ENCODE data around the gene ERG.

ERG gene

DNA sequence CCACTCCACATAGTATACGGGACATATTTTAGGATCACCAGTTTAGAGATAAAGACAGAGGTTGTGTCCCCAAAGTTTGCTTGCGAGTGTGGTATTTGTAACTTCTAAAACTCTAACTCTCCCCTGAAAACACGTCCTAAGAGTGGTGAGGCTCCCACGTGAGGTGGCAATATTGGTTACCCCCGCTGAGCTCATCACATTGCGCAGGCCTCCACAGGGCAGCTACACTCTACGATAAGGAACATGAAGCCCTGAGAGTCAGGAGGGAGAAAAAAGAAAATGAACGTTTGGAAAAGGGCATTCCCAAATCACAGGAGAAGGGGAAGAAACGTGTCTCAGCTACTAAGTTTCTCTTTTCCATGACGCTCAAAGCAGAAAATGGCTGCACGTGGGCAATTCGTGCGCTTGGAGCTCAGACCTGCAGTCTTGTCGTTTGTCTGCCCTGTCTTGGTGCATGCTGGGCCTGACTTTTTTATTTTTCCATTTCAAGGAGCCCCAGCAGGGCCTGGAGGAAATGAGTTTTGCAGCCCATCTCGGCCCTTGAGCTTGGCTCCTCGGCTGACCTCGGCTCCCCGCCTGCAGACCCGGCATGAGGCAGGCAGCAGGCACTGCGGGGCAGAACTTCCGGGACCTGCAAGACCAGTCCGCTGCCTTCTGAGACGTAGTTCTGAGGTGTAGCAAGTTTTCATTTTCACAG lies 25.7 kb downstream of the ERG start:
- no peak for DNase-seq

DNA sequence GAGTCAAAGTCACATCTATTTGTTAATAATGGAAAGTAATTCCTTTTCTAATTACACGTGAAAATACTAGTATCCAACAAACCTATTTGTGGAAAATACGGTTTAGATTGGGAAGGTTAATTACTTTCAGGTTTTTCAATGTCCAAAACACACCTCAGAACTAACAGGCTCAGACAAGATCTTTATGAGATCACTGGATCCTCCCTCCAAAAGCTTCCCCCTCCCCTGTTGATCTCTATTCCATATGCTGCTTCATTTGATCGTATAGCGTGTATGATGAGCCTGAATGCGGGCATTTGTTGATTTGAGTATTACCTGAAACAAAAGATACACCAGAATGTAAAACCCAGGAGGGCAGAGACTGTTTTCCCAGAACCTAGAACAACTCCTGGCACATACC lies 26.5 kb downstream of the ERG start:
- DNase-seq = no peak

DNA sequence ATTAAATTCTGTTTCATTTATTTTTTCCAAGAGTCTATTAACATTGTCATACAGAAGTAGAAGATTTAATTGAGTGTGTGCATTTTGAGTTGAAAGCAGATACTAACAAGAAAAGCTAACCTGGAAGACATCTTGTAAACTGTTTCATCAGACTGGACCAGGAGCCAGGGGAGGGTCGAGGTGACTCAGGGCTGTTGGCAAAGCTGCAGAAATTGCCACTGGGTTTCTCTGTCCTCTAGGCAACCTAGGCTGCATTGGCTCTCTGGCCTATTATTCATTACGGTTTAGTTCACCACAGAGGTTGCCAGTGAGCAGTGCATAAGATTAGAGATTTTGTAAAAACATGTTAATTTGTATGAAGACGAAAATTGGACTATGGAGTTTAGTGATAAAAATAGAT lies 27.5 kb downstream of the ERG start:
- DNase-seq = no peak

DNA sequence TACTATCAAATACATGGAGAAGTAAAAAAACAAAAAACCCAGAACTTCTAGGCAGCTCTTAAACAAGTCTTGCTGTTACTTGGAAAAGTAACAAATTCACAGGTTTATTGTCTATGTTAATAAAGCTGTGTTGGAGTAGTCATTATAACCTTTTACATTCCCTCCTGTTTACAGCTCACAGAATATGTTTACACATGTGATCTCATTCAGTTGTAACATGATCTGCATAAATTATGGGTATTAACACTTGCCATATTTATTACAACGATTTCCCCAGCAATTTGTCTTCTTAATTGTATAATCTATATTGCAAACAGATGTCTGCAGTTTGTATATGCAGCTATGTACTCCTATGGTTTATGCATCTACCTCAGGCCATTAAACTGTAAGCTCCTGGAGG lies 28.6 kb downstream of the ERG start:
- DNase-seq = no peak

DNA sequence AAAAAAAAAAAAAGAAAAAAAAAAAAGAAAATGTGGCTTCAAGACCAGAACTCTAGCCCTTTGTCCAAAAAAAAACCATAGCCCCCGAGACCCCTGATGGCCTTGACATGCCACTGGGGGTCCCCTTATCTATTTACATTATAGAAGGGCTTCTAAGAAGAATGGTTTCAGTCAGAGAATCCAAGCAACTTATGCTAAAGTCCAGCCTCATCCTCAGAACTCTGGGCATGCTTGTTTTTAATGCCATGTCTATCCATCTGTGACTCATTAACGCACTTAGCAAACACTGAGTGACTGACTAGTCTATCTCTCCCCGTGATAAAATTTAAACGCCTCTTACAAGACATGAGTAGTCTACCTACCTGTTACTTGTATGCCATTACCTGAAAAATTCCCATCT lies 29.3 kb downstream of the ERG start:
- no peak for DNase-seq

DNA sequence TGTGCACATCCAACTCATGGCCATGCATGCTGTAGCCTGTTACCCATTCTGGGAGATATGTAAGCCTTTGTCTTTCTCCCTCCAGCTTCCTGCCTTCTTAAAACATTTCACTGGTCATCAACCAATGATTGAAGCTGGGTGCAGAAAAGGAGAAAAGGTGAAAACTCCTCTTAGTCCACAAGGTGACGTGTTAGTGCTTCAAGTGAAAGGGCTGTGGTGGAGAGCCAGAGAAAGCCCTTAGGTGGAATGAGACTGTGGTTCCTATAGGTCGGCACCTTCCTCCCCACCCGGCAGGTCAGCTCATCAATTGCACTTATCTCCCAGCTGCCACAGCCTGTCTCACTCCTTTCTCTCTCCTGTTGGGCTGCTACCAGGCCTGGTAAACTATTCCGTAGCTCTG lies 30.4 kb downstream of the ERG start:
- DNase-seq = no peak

DNA sequence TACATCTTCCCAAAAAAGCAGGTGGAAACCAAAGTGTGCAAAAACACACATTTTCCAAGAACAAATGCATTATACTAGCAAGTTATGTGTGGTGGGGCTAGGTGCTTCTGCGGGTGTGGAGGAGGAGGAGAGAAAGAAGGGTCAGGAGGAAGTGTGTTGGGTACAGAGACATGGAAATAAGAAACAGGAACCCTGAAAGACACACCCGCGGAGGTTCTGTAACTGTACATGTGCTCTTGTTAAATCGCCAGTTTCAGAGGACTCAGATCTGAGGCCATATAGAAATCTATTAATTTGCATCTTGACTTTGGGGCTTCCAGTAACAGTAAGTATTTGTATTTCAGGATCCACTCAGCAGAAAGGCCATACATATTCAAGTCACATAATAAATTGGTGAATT lies 30.9 kb downstream of the ERG start:
- DNase-seq = no peak

DNA sequence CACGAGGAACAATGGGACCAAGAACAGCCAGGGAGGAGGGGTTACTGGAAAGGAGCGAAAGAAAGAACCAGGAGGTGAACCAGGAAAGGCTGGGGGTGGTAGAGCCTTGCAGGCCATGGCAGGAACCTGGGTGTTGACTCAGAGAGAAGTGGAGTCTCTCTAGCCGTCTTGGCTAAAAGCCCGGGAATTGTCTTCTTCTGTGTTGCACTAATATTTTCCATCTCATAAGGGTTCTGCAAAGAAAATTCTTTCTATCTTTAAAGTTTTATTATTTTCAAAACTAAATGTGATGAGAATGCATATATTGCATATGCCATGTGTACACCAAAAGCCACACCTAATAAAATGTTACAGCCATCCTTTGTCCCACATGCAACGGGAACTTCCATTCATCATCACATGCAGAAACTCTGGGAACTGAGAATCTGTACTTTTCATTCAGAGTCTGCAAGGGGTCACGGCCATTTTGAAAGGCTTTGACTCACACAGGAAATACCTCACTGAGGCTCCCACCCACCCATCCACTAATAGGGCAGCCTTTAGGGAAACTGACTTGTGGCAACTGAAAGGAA lies 38.0 kb downstream of the ERG start:
- no peak for DNase-seq

DNA sequence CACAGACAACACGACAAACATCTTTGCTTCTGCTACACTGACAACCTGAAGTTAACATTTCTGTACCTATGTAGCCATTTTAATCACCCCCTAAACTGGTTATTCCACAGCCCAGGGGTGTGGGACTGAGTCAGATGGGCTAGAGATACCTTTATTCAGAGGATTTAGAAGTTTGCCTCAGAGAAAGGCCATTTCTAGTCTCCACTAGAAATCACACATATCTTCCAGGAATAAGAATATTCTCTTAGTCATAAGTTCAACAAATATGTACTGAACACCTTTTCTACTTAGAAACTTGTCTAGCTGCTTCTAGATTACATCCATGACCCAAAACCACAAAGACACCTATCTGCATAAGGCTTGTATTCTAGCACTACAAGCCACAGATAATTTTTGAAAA lies 38.8 kb downstream of the ERG start:
- DNase-seq = no peak

DNA sequence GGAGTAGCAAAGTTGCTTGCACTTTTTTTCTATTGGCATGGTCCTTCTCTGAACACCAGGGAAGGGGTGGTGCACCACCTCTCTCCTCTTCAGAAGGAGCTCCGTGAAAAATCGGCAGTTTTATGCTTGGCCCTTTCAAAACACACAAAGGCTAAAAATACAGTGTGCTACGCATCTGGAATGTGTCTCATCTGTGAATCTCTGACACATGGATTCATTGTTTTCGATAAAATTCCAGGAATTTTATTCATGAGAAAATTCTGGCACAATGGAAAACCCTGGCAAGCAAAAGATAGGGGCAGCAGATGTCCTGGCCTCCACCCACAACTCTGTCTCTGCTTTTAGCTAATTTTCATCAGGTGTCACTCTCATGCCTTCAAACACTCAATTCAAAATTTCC lies 42.9 kb downstream of the ERG start:
- no peak for DNase-seq

DNA sequence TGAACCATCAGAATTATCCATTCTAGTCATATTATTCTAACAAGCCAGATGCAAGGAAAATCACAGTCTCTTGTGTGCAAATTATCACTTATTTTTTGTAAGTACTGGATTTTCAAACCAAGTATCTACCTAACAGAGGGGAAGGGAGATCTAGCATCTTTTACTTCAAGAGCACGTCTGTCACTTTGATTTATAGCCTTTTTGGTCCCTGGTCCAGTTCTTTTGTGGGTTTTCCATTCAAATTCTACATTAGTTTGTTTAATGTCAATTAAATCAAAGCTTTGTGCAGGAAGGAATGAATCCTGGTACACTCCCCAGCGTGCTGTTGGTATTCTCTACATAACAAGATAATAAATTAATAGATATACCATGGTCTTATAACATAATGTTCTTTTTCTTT lies 43.6 kb downstream of the ERG start:
- no peak for DNase-seq

DNA sequence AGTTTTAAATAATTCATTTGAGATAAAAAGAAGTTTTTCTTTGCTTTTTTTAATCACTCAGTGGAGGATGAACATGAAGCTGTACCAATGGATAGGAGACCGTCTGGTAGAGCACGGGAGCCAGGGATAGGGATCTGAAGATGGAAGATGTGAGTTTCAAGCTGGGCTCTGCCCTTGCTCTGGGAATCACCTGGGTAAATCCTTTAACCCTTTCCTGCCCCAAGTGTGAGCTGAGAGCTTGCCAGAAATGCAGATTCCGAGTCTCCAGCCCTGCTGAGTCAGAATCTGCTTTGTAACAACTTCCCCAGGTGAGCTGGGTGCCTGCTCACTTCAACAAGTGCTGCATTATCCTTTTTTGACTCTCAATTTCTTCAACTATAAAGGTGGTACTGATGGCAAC lies 44.1 kb downstream of the ERG start:
- DNase-seq = no peak

DNA sequence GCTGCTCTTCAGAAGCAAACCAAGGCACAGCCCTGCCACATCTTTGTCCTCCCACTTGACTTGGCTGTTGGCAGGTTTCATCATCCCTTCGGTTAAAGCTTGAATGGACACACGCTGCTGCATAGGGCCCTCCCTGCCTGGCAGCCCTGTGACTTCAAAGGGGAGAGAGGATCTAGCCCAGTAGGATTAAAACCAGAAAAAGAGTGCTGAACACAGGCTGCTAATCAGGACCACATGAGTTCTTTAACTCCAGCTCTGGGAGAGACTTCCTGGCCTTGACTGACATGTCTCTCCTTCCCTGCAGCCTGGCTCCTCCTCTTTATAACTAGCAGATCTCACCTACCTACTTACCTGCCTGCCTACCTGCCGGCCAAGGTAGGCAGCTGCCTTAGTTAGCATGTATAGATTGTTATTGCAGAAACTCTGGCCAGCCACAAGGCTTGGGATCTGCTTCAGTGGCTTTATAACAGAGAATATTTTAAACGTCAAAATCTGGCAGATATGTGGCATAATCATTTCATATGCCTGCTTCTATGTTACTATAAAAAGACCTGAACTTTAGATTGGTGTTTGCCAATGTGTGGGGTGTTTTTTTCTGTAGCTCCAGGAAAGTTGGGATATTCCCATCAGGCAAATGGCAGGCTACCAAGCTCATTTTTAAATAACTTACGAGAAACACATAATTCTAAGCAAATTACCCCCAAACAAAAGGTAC lies 49.4 kb downstream of the ERG start:
- no peak for DNase-seq

DNA sequence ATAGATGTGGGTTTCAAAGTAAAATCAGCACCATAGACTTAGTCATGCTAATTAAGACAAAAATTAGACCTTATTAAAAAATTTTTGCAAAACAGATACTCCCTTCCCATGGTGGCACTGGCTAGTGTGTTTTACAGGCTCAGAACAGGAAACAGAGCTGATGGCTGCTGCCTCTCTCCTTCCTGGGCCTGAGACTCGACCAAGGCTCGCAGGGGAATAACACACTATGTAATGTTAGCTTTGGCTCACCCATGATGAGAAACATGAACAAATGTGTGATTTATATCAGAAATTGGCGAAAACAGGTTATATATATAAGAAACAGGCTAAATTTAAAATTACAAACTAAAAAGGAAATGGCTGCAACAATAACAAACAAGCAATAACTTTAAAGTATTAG lies 50.7 kb downstream of the ERG start:
- no peak for DNase-seq

DNA sequence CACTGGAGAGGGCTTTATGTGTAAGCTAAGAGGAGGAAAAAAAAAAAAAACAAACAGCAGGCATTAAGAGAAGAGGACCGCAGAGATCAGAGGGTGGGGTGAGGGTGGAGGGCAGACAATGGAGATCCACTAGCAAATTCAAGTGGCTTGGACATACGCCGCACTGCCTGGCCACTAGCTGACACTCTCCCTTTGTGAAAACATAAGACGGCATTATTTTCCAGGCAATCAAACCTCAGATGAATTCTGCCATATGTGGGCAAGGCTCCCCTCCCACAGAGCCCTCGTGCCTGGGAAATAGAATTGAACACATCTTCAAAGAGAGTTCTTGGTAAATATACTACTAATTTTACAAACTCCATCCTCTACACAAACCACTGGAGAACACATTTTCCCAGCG lies 53.6 kb downstream of the ERG start:
- no peak for DNase-seq

DNA sequence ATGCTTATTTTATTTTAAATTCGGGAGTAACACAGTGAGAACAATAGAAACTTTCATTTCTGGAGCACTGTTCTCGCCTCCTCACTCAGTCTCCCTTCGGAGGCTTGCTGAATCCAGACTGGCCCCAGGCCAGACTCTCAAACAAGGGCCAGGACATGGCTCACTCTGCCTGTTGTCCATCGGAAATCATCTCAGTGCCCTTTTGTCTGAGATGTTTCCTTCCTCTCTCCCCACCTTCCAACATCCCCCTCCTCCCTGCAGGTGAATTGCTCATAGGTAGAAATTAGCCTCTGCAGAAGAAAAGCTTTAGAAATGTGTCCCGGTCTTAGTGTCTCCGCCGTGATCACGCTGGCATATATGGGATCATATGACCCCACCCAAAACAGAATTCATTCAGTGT lies 55.2 kb downstream of the ERG start:
- DNase-seq = no peak

DNA sequence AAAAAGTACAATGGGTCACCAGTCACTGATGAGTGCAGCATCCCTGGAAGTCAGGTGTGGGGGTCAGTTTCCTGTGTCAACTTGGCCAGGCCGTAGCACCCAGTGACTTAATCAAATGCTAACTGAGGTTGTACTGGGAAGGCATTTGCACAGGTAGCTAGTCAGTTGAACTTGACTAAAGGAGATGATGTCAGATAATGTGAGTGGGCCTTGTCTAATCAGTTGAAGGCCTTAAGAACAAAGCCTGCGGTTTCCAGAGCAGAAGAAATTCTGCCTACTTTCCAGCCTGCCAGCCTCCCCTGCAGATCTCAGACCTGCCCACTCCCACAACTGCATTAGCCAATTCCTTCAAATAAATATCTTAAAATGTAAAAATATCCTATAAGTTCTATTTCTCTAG lies 57.1 kb downstream of the ERG start:
- DNase-seq = no peak

DNA sequence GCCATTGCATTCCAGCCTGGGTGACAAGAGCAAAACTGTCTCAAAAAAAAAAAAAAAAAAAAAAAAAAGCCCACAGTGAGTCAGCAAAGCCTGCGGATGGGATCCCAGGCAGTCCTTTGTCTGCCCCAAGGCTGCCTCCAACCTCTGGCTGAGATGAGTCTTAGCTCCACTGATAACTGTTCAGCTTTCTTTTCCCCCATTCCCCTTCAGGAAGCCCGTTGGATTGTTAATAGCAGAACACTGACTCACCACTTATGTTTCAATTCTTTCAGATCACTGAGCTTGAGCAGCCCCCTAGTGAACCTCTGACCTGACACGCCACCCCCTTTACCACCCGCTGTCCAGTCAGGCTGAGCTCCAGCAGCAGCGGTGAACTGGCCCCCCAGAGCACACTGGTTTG lies 57.5 kb downstream of the ERG start:
- DNase-seq = no peak

DNA sequence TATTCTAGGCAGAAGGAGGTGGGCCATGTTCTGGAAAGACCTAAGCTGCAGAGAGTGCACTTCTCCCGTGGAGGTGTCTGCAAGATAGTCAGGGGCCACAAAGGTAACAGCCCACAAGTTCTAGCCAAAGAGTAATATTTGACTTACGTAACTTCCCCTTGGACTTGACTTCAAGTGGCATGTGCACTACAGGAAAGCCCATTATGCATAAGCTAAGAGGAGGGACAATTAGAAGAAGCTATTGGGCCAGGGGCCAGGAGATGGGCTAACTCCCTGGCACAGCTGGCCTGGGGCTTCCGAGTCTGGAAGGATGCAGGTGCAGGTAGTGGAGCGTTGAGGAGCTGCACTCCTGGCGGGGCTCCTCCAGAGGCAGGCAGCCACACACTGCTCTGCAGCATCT lies 58.3 kb downstream of the ERG start:
- DNase-seq = no peak

DNA sequence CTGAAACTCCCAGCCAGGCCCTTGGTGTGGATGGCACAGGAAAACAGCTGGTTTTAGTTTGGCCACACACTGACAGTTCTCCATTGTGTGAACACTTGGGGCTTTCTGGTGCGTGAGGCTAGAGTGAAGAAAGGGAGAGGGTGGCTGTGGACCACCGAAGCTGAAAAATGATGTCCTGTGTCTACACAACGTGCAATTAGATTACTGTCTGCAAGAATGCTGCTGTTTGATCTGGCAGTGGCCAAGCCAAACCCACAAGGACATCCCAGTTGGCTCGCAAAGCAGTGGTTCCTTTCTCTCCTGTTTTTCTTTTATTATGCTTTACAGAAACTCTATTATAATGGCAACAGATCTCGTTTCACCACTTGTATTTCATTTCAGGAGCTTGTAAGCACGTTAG lies 58.9 kb downstream of the ERG start:
- no peak for DNase-seq

DNA sequence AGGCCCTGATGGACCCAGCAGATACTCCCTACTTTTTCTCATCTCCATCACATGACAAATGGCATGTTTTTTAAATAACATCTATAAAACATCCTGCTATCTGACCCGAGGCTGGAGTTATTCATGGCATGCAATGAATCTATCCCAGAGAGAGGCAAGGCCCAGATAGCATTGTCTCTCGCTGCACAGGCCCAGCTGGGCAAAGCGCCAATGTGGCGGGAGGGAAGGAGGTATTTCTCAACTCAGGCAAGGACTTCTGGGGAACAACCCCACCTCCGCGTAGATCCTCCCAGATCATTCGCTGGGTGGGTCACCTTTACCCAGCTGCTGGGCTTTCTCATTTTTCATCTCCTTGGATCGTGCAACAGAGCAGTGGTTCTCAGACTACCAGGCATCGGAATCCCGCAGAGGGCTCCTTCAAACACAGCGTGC lies 59.8 kb downstream of the ERG start:
- no peak for DNase-seq

DNA sequence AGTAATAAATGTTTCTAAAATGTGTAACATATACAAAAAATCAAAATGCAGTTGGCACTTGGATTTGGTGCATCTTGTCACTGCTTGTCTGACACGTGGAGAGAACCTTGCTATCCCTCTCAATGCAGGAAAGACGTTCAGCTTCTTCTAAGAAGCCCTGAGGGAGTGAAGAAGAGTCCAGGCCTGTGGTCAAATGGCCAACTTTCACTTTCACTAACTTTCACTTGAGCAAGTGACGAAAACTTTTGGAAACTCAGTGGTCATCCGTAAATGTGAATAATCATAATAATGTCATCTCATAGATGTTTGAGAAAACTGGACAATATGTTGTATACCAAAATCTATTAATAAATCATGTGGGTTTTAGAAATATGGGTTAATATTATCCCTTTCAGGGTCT lies 61.9 kb downstream of the ERG start:
- no peak for DNase-seq

DNA sequence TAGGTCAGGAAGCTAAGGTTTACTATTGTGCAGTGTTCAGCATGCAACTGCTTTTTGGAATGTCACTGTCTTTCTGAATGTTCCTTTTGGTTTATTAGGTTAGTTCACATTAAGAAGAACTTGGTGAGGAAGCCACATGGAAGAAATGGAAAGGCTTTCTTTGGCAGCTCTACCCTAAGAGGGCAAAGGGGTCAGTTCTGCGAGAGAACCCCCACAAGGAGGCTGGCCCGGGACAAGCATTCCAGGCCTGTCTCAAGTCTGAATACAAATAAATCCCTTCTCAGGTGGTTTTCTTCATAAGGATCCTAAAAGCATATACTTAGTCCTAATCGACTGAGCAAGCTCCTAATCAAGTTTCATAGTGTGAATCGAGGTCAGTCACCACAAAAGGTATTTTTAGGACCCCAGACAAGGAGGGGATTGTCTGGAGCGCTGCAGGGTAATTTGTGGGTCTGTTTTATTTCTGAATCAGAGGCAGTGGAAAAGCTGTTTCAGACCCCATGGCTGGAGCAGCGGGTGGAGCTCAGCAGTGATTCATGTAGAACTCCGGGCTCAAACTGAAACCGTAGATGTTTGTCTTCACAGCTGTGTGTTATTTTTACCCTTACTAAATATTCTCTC lies 63.3 kb downstream of the ERG start:
- DNase-seq = no peak

DNA sequence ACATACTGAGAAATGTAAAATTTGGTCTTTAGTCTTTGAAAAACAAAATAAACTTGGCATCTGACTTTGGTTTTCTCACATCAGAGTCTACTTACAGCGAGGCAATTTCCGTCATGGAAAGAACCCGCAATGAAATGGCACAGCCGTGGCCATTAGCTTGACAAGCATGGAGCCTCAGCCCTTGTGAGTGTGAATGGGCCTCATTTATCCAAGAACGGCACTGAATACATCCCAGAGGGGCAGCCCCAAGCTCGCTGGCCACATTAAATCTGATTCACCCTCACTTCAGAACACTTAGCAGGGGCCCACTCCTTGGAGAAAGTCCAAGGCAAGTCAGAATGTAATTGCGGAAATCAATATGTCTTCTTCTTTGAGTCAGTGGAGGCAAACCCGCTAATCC lies 64.8 kb downstream of the ERG start:
- DNase-seq = no peak

All from HCEC 1CT (cell line).